Right renal pelvis (tissue), 4 donors: Measurements from ENCODE around the gene SMIM28. TPM values are rescaled to one million over a fixed set of nuclear protein-coding genes. Genes with fewer than 3 reads are reported as not detected.

ENCODE experiments used
- DNase-seq, 4 donors: peaks; one replicate each; pipeline ENCODE4 v3.0.0-alpha.2; 2013; ENCODE audit warnings: low read depth in 4 of 4, low spot score in 3 of 4, missing footprints in 1 of 4
- polyA plus RNA-seq, 4 donors: library from polyadenylated mRNA; unstranded; fragments of 120-200 nt; gene quantifications; one replicate each; pipeline ENCODE4 v1.2.1, GENCODE V29; 2013; ENCODE audit not compliant: insufficient read length in 4 of 4

The SMIM28 gene
- polyA plus RNA-seq, 4 donors, result 0.12 to 0.24 TPM; not detected in 2

- no peak for DNase-seq
Measured at GRCh38 chr6:138372711-138373463, 4.8 kb upstream of the SMIM28 start.

- no peak for DNase-seq
Measured at GRCh38 chr6:138374230-138374629, 3.5 kb upstream of the SMIM28 start.

GRCh38 chr6:138374815-138375214, 2.9 kb upstream of the SMIM28 start:
- DNase-seq, result no peak

GRCh38 chr6:138377042-138377441, 663 bp upstream of the SMIM28 start:
- DNase-seq, result no peak

- no peak for DNase-seq
Measured at GRCh38 chr6:138378463-138378862, 758 bp downstream of the SMIM28 start.

- no peak for DNase-seq
Measured at GRCh38 chr6:138382498-138383265, 5.0 kb downstream of the SMIM28 start.

- DNase-seq, result no peak
Measured at GRCh38 chr6:138383776-138384175, 6.1 kb downstream of the SMIM28 start.

GRCh38 chr6:138386897-138387296, 9.2 kb downstream of the SMIM28 start:
- no peak for DNase-seq

GRCh38 chr6:138387577-138388368, 10.1 kb downstream of the SMIM28 start:
- DNase-seq, result no peak

GRCh38 chr6:138389551-138389950, 11.8 kb downstream of the SMIM28 start:
- no peak for DNase-seq

GRCh38 chr6:138393871-138394783, 16.4 kb downstream of the SMIM28 start:
- DNase-seq, result no peak

- no peak for DNase-seq
Measured at GRCh38 chr6:138396709-138397108, 19.0 kb downstream of the SMIM28 start.

- DNase-seq, result no peak
Measured at GRCh38 chr6:138397128-138398122, 19.7 kb downstream of the SMIM28 start.

GRCh38 chr6:138400326-138400725, 22.6 kb downstream of the SMIM28 start:
- DNase-seq, result no peak

GRCh38 chr6:138401960-138402837, 24.5 kb downstream of the SMIM28 start:
- DNase-seq, result no peak

GRCh38 chr6:138402838-138403187, 25.1 kb downstream of the SMIM28 start:
- no peak for DNase-seq

- peak in 3 of 4 donors; percentile 14 to 32 (median 28) for DNase-seq
Measured at GRCh38 chr6:138403324-138403800, 25.7 kb downstream of the SMIM28 start.
